ENCODE measurements around the gene FNIP2.

The FNIP2 gene

DNA sequence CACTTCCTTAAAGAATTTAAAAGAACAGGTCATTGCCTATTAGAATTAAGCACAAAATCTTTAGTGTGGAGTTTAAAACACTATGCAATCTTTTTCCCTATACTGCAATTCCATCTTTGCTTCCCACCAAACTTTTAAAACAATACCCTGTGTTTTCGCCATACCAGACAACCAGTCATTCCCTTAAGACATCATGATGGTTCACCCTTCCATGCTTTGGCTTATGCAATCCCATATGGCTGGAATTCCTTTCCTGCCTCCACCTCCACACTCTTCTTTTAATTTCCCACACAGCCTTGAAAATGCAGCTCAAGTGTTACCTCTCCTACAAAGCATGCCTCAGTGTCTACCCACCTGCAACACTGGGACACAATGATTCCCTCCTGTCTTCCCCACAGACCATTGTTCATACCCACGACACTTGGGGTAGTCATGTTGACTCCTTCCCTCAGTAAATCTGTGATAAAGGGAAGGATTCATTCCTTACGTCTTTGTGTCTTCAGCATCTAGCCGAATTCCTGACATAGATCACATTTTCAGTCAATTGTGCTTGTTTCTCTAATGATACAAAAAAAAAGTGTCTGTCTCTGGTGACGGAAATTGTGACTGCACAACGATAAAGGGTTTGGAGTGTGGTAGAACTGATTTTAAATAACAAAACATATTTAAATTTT is 166.3 kb downstream of the FNIP2 start:
- POLR2A ChIA-PET, result no interaction called here
- no peak for TF ChIP-seq CTCF (IDR thresholded peaks at IDR 0.05; ENCODE audit: insufficient read depth, low read length, missing control alignments)
- CTCF ChIA-PET, result interaction anchor here (1.5 to 2.0 kb wide), 2 partner anchors 12 to 268 kb away, joined by 3 to 4 read pairs; no protein-coding TSS in a partner anchor
- no peak for DNase-seq (ENCODE audit: low read depth, low spot score)
- no peak overlapping the region for H3K4me3 ChIP-seq (ENCODE audit: low read depth, low read length)

DNA sequence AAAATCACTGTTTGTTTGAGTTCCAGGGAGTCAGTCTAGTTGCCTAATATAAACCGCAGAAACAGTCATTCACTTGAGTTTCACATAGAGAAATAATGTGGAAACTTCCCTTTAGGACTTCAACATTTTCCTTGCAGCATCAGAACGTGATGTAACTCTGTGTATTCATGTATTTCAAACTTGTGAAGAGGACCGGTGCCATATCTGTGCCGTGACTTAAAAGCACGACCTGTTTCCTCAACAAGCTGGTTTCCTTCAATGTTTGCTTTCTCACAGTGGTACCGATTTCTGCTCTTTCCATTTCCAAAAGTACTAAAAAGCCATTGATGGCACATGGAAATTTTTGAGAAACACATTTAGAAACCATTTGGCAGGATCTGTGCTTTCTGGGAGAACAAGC is 167.4 kb downstream of the FNIP2 start:
- CTCF ChIA-PET, result interaction anchor here (1.5 to 2.0 kb wide), 2 partner anchors 11 to 267 kb away, joined by 3 to 4 read pairs; no protein-coding TSS in a partner anchor
- POLR2A ChIA-PET, result no interaction called here
- TF ChIP-seq CTCF (IDR thresholded peaks at IDR 0.05; ENCODE audit: insufficient read depth, low read length, missing control alignments), result no peak

DNA sequence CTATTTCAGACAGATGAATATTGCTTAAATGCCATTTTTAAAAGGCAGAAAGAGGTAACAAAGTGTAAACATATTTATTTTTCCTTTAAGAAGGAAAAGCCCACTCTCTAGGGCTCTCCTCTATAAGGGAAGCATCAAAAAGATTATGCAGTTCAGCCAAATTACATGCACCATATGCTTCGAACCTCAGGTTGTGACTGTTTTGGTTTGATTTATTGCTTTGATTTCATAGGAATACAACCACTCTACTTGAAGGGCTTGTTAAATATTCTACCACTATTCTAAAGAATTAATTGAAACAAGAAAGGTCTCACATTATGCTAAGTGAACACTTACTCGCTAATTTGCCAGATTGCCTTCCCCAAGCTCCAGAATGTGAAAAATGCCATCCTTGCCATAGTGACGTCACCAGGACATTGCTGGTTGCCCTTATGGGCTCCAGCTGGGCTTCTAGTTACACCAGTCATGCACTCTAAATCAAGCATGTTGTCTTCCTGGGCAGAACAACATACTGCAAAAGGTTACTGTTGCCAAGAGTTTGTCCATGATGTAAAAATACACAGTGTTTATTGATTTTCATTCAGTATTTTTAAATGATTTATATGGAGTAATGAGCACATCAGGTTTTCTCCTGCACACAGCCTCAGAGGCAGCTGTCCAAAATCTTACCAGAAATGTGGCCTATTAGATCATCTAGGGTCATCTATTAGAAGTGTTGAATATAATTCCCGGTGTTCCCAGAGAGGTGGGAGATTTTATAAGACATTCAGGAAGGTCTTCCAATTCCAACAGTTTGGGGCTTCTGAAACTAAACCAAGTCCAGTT is 169.6 kb downstream of the FNIP2 start:
- DNase-seq (ENCODE audit: low read depth, low spot score), result peak; percentile 57
- H3K4me3 ChIP-seq (ENCODE audit: low read depth, low read length), result no peak overlapping the region
- no peak for TF ChIP-seq CTCF (IDR thresholded peaks at IDR 0.05; ENCODE audit: insufficient read depth, low read length, missing control alignments)
- ChIA-PET CTCF (no interaction called here), POLR2A (no interaction called here)

More for the DNA sequence above, 167.4 kb downstream of the FNIP2 start:
- H3K4me3 ChIP-seq (ENCODE audit: low read depth, low read length), result no peak overlapping the region
- no peak for DNase-seq (ENCODE audit: low read depth, low spot score)

- CTCF ChIA-PET, result no interaction called here
- no peak for DNase-seq (ENCODE audit: low read depth, low spot score)
- H3K4me3 ChIP-seq (ENCODE audit: low read depth, low read length), result no peak overlapping the region
- POLR2A ChIA-PET, result no interaction called here
- TF ChIP-seq CTCF (IDR thresholded peaks at IDR 0.05; ENCODE audit: insufficient read depth, low read length, missing control alignments), result no peak
These were observed 171.4 kb downstream of the FNIP2 start for GRCh38 chr4:158940271-158940670.

DNA sequence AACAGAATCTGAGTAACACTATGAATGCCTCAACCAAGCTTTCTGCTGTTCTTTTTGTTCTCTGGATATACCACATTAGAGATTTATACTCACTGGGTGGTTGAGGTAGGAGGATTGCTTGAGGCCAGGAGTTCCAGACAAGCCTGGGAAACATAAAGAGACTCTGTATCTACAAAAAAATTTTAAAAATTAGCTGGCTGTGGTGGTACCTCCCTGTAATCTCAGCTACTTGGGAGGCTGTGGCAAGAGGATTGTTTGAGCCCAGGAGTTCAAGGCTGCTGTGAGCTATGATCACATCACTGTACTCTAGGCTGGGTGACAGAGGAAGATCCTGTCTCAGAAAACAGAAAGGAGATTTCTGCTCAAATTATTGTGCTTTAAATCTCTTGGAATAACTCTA is 172.5 kb downstream of the FNIP2 start:
- ChIA-PET POLR2A (no interaction called here), CTCF (no interaction called here)
- no peak for DNase-seq (ENCODE audit: low read depth, low spot score)
- H3K4me3 ChIP-seq (ENCODE audit: low read depth, low read length), result no peak overlapping the region
- TF ChIP-seq CTCF (IDR thresholded peaks at IDR 0.05; ENCODE audit: insufficient read depth, low read length, missing control alignments), result no peak

DNA sequence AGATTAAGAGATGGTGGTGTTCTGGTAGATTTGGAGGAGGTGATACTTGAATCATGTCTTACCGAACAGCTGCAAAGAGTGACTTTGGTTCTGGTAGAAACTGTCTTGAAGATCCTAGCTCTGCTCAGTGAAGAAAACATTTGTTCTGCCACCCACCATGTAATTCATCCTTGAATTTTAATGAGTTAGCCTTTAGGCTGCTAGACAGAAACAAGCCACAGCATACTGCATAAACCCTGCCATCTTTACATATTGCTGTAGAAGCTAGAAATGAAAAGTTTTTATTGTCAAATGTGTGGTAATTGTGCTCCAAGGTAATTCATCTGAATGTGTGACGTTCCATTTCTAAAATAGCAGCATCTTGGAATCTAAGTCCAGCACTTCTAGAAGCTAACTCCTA is 173.1 kb downstream of the FNIP2 start:
- no peak for DNase-seq (ENCODE audit: low read depth, low spot score)
- H3K4me3 ChIP-seq (ENCODE audit: low read depth, low read length), result no peak overlapping the region
- ChIA-PET POLR2A (no interaction called here), CTCF (no interaction called here)
- TF ChIP-seq CTCF (IDR thresholded peaks at IDR 0.05; ENCODE audit: insufficient read depth, low read length, missing control alignments), result no peak
